HepG2 (cell line): ENCODE measurements around the gene ARL3.

ENCODE experiments used
- CREB1 ChIP-seq, 2 experiments: fragments of 450-650 bp in 1 of 2; IDR thresholded peaks; 2 replicates each; pipeline ENCODE4 v1.6.1; 2016 to 2017; ENCODE audit warnings: control low read depth in 1 of 2, mild to moderate bottlenecking in 1 of 2, missing compliant biosample characterization in 1 of 2, missing genetic modification characterization in 1 of 2
- GFI1 ChIP-seq: sonication (generic); formaldehyde crosslinking; IDR thresholded peaks from 2 replicates; pipeline ENCODE4 v1.5.0; 2020; ENCODE audit warnings: missing genetic modification reagents, mild to moderate bottlenecking, borderline replicate concordance
- HES4 ChIP-seq: sonication (generic); formaldehyde crosslinking; IDR thresholded peaks from 2 replicates; pipeline ENCODE4 v1.9.0; 2021; ENCODE audit warnings: mild to moderate bottlenecking, missing genetic modification reagents, borderline replicate concordance
- KAT2B ChIP-seq: fragments of 150-350 bp; IDR thresholded peaks from 2 replicates; pipeline ENCODE4 v1.6.1; 2014; ENCODE audit warnings: low read depth, low read length, borderline replicate concordance
- MAFK ChIP-seq, 2 experiments: IDR thresholded peaks in 1 of 2; conservative IDR thresholded peaks in 1 of 2; 2 replicates each; pipeline ENCODE4 v1.6.1; 2011; ENCODE audit warnings: improper control_type of control experiment in 2 of 2, low read length in 2 of 2
- MXD4 ChIP-seq: IDR thresholded peaks from 2 replicates; pipeline ENCODE4 v1.6.1; 2016; ENCODE audit warnings: mild to moderate bottlenecking, missing biosample characterization, missing genetic modification reagents
- STAT6 ChIP-seq: sonication (generic); formaldehyde crosslinking; IDR thresholded peaks from 2 replicates; pipeline ENCODE4 v1.4.0; 2020; ENCODE audit warnings: missing genetic modification reagents, mild to moderate bottlenecking, borderline replicate concordance
- ZBTB33 ChIP-seq: sonication (generic); formaldehyde crosslinking; IDR thresholded peaks from 2 replicates; pipeline ENCODE4 v1.4.0; 2020; ENCODE audit warnings: missing genetic modification reagents
- ZNF512 ChIP-seq: sonication (generic); formaldehyde crosslinking; IDR thresholded peaks from 2 replicates; pipeline ENCODE4 v1.4.0; 2020; ENCODE audit warnings: mild to moderate bottlenecking, missing genetic modification reagents
- TF ChIP-seq, protein P1 (sequence below): sonication (generic); formaldehyde crosslinking; IDR thresholded peaks from 2 replicates; pipeline ENCODE4 v1.5.0; 2020; ENCODE audit warnings: mild to moderate bottlenecking, missing genetic modification reagents, moderate library complexity

DNA sequence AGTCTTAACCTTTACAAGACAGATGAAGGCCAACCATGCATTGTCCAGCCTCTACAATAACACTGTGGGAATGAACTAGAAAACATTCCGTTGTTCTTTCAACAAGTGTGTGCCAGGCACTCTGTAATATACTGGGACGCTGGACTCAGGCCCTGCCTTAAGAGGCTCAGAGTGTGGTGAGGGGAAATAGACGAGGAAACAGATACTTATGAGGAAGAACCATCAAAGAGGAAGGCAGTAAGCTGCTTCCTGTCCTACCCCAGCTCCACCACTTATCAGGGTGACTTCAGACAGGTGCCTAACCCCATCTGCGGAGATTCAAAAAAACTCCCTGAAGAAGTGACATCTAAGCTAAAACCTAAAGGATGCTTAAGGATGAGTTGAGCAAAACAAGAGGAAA lies 78.8 kb downstream of the ARL3 start:
- TF ChIP-seq GFI1 (CRISPR knock-in tag) (no peak), MAFK (conservative IDR thresholded peaks at IDR 0.05 in 1 of 2, IDR thresholded peaks at IDR 0.05 in 1 of 2; ENCODE audit: low read length in 2 of 2) (no peak), CREB1 (IDR thresholded peaks at IDR 0.05) (no peak), CREB1 (CRISPR knock-in tag; IDR thresholded peaks at IDR 0.05) (no peak), HES4 (CRISPR knock-in tag) (no peak), ZNF512 (CRISPR knock-in tag) (no peak), KAT2B (no peak), MXD4 (CRISPR knock-in tag) (no peak), STAT6 (CRISPR knock-in tag) (no peak), ZBTB33 (no peak)
- TF ChIP-seq, protein P1, sequence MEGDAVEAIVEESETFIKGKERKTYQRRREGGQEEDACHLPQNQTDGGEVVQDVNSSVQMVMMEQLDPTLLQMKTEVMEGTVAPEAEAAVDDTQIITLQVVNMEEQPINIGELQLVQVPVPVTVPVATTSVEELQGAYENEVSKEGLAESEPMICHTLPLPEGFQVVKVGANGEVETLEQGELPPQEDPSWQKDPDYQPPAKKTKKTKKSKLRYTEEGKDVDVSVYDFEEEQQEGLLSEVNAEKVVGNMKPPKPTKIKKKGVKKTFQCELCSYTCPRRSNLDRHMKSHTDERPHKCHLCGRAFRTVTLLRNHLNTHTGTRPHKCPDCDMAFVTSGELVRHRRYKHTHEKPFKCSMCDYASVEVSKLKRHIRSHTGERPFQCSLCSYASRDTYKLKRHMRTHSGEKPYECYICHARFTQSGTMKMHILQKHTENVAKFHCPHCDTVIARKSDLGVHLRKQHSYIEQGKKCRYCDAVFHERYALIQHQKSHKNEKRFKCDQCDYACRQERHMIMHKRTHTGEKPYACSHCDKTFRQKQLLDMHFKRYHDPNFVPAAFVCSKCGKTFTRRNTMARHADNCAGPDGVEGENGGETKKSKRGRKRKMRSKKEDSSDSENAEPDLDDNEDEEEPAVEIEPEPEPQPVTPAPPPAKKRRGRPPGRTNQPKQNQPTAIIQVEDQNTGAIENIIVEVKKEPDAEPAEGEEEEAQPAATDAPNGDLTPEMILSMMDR (CRISPR knock-in tag) = no peak
